HEK293T (cell line): ENCODE data around the gene GPRC5C.
A peak's percentile ranks its signal among the peaks of the same experiment; 100 is the strongest.

Experiments used
- CTCF ChIA-PET: fragments of 350-600 bp; formaldehyde crosslinking; extraction: SDS; loops from one replicate; lab custom pipeline; 2021; ENCODE audit warnings: antibody characterized with exemption, inconsistent platforms; lab: Yijun Ruan, JAX
- POLR2A ChIA-PET: fragments of 350-600 bp; formaldehyde crosslinking; extraction: SDS; loops from one replicate; lab custom pipeline; 2020; ENCODE audit warnings: antibody characterized with exemption, inconsistent platforms; lab: Yijun Ruan, JAX
- DNase-seq: peaks from one replicate; pipeline ENCODE4 v3.0.0; 2012; ENCODE audit warnings: mixed read lengths; ENCODE audit errors: extremely low spot score
- ARNT ChIP-seq: fragments of 450-650 bp; IDR thresholded peaks from 2 replicates; pipeline ENCODE4 v1.6.1; 2017; ENCODE audit warnings: mild to moderate bottlenecking
- BHLHE40 ChIP-seq: fragments of 450-650 bp; IDR thresholded peaks from 2 replicates; pipeline ENCODE4 v1.6.1; 2016; ENCODE audit warnings: mild to moderate bottlenecking, moderate library complexity, borderline replicate concordance
- CTBP1 ChIP-seq: fragments of 450-650 bp; IDR thresholded peaks from 2 replicates; pipeline ENCODE4 v1.6.1; 2016; ENCODE audit warnings: borderline replicate concordance
- ELF4 ChIP-seq: fragments of 450-650 bp; IDR thresholded peaks from 2 replicates; pipeline ENCODE4 v1.6.1; 2017; ENCODE audit warnings: antibody characterized with exemption
- FOXK2 ChIP-seq: fragments of 450-650 bp; IDR thresholded peaks from 2 replicates; pipeline ENCODE4 v1.6.1; 2016; ENCODE audit warnings: mild to moderate bottlenecking
- FOXM1 ChIP-seq: fragments of 450-650 bp; IDR thresholded peaks from 2 replicates; pipeline ENCODE4 v1.6.1; 2017; ENCODE audit warnings: mild to moderate bottlenecking, borderline replicate concordance
- HDGF ChIP-seq: fragments of 450-650 bp; IDR thresholded peaks from 2 replicates; pipeline ENCODE4 v1.6.1; 2017; ENCODE audit warnings: antibody characterized with exemption, borderline replicate concordance
- L3MBTL2 ChIP-seq: fragments of 450-650 bp; conservative IDR thresholded peaks from 2 replicates; pipeline ENCODE4 v1.6.1; 2016; ENCODE audit warnings: mild to moderate bottlenecking
- LEF1 ChIP-seq: fragments of 450-650 bp; IDR thresholded peaks from 2 replicates; pipeline ENCODE4 v1.6.1; 2017; ENCODE audit warnings: mild to moderate bottlenecking, borderline replicate concordance
- NFRKB ChIP-seq: fragments of 450-650 bp; IDR thresholded peaks from 2 replicates; pipeline ENCODE4 v1.6.1; 2016; ENCODE audit warnings: mild to moderate bottlenecking, moderate library complexity
- PKNOX1 ChIP-seq: fragments of 450-650 bp; IDR thresholded peaks from 2 replicates; pipeline ENCODE4 v1.6.1; 2016
- SP1 ChIP-seq: fragments of 450-650 bp; IDR thresholded peaks from 2 replicates; pipeline ENCODE4 v1.6.1; 2017
- SUZ12 ChIP-seq: fragments of 450-650 bp; IDR thresholded peaks from 2 replicates; pipeline ENCODE4 v1.6.1; 2016; ENCODE audit warnings: mild to moderate bottlenecking
- TARDBP ChIP-seq: fragments of 450-650 bp; IDR thresholded peaks from 2 replicates; pipeline ENCODE4 v1.6.1; 2016
- ZNF384 ChIP-seq: fragments of 450-650 bp; IDR thresholded peaks from 2 replicates; pipeline ENCODE4 v1.6.1; 2016

Gene GPRC5C, protein sequence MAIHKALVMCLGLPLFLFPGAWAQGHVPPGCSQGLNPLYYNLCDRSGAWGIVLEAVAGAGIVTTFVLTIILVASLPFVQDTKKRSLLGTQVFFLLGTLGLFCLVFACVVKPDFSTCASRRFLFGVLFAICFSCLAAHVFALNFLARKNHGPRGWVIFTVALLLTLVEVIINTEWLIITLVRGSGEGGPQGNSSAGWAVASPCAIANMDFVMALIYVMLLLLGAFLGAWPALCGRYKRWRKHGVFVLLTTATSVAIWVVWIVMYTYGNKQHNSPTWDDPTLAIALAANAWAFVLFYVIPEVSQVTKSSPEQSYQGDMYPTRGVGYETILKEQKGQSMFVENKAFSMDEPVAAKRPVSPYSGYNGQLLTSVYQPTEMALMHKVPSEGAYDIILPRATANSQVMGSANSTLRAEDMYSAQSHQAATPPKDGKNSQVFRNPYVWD

DNA sequence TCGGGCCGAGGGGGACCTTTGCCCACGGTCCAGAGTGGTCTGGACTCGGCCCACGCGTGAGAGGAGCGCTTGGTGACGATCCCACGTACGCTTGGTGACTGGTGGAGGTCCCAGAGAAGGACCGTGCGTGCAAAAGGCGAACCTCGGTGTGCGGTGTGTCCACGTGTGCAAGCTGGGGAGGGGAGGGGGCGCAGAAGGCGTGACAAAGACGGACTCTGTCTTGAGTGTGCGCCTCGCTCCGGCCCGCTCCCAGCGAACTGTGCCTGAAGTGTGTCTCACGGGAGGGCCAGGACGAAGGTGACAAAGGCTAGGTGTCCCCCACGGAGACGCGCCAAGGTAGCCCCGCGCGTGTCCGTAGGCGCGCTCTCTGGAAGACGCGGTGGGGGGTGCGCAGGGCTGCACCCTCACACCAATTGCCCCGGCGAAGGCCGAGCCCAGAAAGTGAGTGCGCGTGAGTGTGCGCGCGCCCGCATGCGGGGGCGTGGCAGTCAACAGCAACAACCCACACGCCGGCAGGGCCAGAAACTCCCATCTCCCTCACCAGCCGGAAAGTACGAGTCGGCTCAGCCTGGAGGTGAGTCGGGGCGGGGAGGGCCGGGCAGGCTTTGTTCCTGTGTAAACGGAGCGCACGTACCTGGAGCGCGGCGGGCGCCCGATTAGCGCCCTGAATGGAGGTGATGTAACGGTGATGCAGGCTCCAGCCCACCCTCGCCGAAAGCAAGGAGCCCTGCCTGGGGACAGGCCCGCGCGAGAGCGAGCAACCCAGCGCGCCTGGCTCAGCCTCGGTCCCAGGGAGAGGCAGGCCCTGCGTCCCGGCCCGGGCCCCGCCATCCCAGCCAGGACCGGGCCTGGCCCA, at the start of gene GPRC5C:
GPRC5C (plus strand) TSS at position 521 of the 856 bp plus-strand sequence. CDS start 7,689 bp downstream, outside the sequence.
- TF ChIP-seq PKNOX1: no peak
- TF ChIP-seq SUZ12: no peak
- no peak for TF ChIP-seq BHLHE40
- peak; percentile 73 for TF ChIP-seq L3MBTL2
- no peak for TF ChIP-seq ELF4
- no peak for TF ChIP-seq SP1
- no peak for TF ChIP-seq LEF1
- TF ChIP-seq FOXK2: no peak
- CTCF ChIA-PET: no interaction called here
- POLR2A ChIA-PET: interaction anchor here (1.3 to 2.9 kb wide), 2 partner anchors 21 to 27 kb away, joined by 3 to 20 read pairs; no protein-coding TSS in a partner anchor
- peak; percentile 71 for DNase-seq

GRCh38 chr17:74383141-74383540, 48.7 kb upstream of the GPRC5C start:
- ChIA-PET POLR2A (no interaction called here), CTCF (no interaction called here)
- TF ChIP-seq CTBP1 (no peak), LEF1 (no peak)
- DNase-seq: no peak

- POLR2A ChIA-PET: no interaction called here
- DNase-seq: no peak
- CTCF ChIA-PET: interaction anchor here (1.0 kb wide), 1 partner anchor 72 kb away, joined by 3 read pairs; no protein-coding TSS in a partner anchor
- TF ChIP-seq SP1 (no peak), HDGF (no peak), BHLHE40 (no peak), FOXM1 (no peak)
Measured at GRCh38 chr17:74385201-74385600, 46.7 kb upstream of the GPRC5C start.

DNA sequence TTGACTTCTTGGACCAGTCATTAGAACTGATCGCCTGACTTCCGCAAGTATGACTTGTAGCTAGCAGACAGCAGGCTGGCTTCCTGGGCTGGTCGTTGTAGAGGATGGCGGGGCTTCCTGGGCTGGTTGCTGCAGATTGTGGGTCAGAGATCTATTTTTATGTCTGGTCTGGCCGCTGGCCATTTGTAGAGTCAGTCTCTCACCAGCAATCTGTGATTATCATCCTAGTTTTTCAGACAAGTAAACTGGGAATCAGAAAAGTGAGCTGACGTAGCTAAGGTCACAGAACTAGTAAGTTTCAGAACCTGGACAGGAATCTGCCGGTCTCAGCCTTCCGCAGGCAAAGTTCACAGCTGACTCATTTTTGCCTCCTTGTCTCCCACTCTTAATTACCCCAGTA, 45.5 kb upstream of the GPRC5C start:
- ChIA-PET CTCF (interaction anchor here (1.0 kb wide), 1 partner anchor 71 kb away, joined by 3 read pairs; no protein-coding TSS in a partner anchor), POLR2A (interaction anchor here (1.0 kb wide), 1 partner anchor 8 kb away, joined by 3 read pairs; no protein-coding TSS in a partner anchor)
- no peak for DNase-seq
- TF ChIP-seq SUZ12 (no peak), ARNT (no peak), ZNF384 (no peak), L3MBTL2 (no peak), PKNOX1 (no peak), FOXM1 (no peak), NFRKB (no peak), SP1 (no peak), ELF4 (no peak), CTBP1 (no peak), TARDBP (no peak)

- TF ChIP-seq CTBP1: no peak
- no peak for TF ChIP-seq PKNOX1
- TF ChIP-seq SUZ12: no peak
- no peak for TF ChIP-seq TARDBP
- TF ChIP-seq LEF1: no peak
- POLR2A ChIA-PET: interaction anchor here (0.6 kb wide), 1 partner anchor 1203 kb away, joined by 3 read pairs; no protein-coding TSS in a partner anchor
- DNase-seq: no peak
- CTCF ChIA-PET: interaction anchor here (1.0 to 2.3 kb wide), 2 partner anchors 8 to 70 kb away, joined by 4 to 9 read pairs; no protein-coding TSS in a partner anchor
Measured at GRCh38 chr17:74387365-74388218, 44.3 kb upstream of the GPRC5C start.
